ENCODE measurements around the gene MCF2L. TPM values are rescaled to one million over a fixed set of nuclear protein-coding genes. Genes with fewer than 3 reads are reported as not detected.
A peak's percentile ranks its signal among the peaks of the same experiment; 100 is the strongest.
"Not testable (repeated sequence)": the region's sequence is repeated elsewhere in the genome, so short reads cannot be mapped to it uniquely, and the experiment has no call there.

Gene MCF2L
- total and polyA plus RNA-seq, 4 donors = 46.3 to 136 (median 92.0) TPM

DNA sequence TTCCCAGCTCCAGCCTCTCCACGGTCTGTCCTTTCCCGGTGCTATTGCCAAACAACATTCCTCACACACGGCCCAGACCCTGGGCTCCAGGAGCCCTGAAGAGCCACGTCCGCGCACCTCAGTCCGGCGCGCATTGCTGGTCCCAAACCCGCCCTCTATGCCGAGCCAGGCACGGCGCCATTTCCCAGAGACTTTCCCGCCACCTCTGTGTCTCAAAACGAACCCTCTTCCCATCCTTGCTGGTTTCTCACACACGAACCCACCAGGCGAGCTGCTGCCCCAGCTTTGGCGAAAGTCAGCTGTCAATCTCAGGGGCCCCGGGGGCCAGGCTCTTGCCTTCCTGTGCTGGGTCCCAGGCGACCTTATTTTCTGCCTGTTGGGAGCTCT, 108.5 kb downstream of the MCF2L start:
- Histone ChIP-seq H3K36me3 (ENCODE audit: control insufficient read depth, insufficient read depth, low read length) (peaks cover 89% of the 10 kb centered on the region), H3K27ac (ENCODE audit: low read depth, low read length) (no peak overlapping the region), H3K27me3 (ENCODE audit: control insufficient read depth, insufficient read depth, low read length) (no peaks in the 10 kb centered on the region), H3K9me3 (ENCODE audit: control insufficient read depth, insufficient read depth, low read length) (no peaks in the 10 kb centered on the region), H3K4me3 (ENCODE audit: low read depth, low read length) (no peak overlapping the region), H3K4me1 (ENCODE audit: control insufficient read depth, insufficient read depth, low read length) (peaks cover 16% of the 10 kb centered on the region)
- DNase-seq (ENCODE audit: low read depth in 4 of 6, low spot score in 6 of 6) = no peak
- 83% methylated on average over 19 of the region's 20 CpGs for WGBS (ENCODE audit: insufficient coverage)

DNA sequence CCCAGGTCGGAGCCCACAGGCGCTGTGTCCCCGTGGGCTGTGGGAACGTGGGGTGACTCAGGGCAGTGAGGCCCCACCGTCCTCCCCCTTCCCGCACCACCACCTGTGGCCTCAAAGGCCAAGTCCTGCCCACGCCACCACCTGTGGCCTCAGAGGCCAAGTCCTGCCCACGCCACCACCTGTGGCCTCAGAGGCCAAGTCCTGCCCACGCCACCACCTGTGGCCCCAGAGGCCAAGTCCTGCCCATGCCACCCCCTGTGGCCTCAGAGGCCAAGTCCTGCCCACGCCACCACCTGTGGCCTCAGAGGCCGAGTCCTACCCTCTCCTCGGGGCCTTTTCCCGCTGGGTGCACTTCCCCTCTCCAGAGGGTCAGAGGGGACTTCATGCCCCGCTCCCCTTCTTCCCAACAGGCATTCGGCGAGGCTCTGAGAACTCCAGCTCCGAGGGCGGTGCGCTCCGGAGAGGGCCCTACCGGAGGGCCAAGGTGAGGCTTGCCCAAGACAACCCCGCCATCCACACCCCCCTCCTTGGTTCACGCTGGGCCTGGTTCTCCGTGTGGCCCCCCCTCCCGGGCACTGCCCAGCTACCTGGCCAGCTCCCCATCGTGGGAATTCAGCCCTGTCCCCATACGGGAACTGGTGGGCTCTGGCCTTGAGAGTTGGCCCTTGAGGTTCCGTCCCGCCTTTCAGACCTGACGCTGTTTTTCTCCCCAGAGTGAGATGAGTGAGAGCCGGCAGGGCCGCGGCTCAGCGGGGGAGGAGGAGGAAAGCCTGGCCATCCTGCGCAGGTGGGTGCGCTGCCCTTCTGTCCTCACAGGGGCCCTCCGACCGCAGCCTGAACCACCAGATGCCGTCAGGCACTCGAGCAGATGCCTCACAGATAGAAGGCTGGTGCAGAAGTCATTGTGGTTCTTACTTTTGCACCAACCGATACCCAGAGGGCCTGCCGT, 109.2 kb downstream of the MCF2L start:
- Histone ChIP-seq H3K27ac (ENCODE audit: low read depth, low read length) (no peak overlapping the region), H3K4me1 (ENCODE audit: control insufficient read depth, insufficient read depth, low read length) (peaks cover 21% of the 10 kb centered on the region), H3K9me3 (ENCODE audit: control insufficient read depth, insufficient read depth, low read length) (no peaks in the 10 kb centered on the region), H3K4me3 (ENCODE audit: low read depth, low read length) (no peak overlapping the region), H3K36me3 (ENCODE audit: control insufficient read depth, insufficient read depth, low read length) (peaks cover 95% of the 10 kb centered on the region), H3K27me3 (ENCODE audit: control insufficient read depth, insufficient read depth, low read length) (no peaks in the 10 kb centered on the region)
- DNase-seq (ENCODE audit: low read depth in 4 of 6, low spot score in 6 of 6) = no peak
- 89% methylated on average over 39 of the region's 42 CpGs for WGBS (ENCODE audit: insufficient coverage)

DNA sequence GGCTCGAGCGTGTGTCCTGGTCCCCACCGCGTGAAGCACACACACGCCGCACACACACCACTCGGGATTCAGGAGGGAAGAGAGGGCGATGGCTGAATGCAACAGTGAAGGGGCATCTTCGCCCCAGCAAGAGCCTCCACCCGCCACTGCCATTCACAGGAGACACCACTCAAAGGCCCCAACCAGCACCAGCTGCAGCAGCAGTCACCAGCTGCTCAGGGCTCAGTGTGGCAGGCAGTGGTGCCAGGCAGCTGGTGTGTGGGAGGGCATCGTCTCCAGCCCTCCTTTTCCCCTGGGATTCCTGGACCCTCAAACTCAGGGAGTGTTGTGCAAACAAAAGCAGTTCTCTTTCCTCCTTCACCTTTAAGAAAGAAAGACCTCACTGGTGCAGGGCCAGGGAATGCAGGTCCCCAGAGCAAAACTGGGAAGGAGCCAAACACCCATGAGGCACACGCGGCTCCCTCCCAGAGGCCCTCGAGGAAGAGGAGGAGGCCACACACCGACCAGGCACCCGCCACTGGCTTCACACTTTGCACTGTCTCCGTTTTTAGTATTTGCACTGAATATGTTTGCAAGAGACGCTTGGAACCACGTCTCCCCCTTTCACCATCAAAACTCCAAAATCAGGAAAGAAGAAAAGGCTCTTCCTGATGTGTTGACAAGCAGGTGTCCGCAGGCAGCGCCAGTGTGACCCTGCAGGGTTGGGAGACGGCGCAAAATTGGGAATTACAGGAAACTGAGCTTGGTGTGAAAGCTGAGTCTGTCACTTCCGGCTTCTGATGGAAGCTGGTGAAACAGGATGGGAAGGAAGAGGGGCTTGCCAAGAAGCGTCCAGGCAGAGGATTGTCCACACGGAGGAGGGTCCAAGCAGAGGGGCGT, 110.1 kb downstream of the MCF2L start:
- H3K9me3 ChIP-seq (ENCODE audit: control insufficient read depth, insufficient read depth, low read length) = no peaks in the 10 kb centered on the region
- H3K27me3 ChIP-seq (ENCODE audit: control insufficient read depth, insufficient read depth, low read length) = no peaks in the 10 kb centered on the region
- peak in 2 of 6 donors; percentile 18 to 54 for DNase-seq (ENCODE audit: low read depth in 4 of 6, low spot score in 6 of 6)
- H3K36me3 ChIP-seq (ENCODE audit: control insufficient read depth, insufficient read depth, low read length) = peaks cover 92% of the 10 kb centered on the region
- no peak overlapping the region for H3K27ac ChIP-seq (ENCODE audit: low read depth, low read length)
- WGBS (ENCODE audit: insufficient coverage) = 79% methylated on average over 23 of the region's 27 CpGs
- H3K4me1 ChIP-seq (ENCODE audit: control insufficient read depth, insufficient read depth, low read length) = peaks cover 27% of the 10 kb centered on the region
- H3K4me3 ChIP-seq (ENCODE audit: low read depth, low read length) = no peak overlapping the region

DNA sequence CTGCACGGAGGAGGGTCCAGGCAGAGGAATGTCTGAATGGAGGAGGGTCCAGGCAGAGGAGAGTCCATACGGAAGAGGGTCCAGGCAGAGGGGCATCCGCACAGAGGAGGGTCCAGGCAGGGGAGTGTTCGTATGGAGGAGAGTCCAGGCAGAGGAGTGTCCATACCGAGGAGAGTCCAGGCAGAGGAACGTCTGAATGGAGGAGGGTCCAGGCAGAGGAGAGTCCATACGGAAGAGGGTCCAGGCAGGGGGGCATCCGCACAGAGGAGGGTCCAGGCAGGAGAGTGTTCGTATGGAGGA, 110.7 kb downstream of the MCF2L start:
- H3K4me3 ChIP-seq (ENCODE audit: low read depth, low read length); H3K27me3 ChIP-seq (ENCODE audit: control insufficient read depth, insufficient read depth, low read length); DNase-seq (ENCODE audit: low read depth in 4 of 6, low spot score in 6 of 6); H3K27ac ChIP-seq (ENCODE audit: low read depth, low read length); H3K9me3 ChIP-seq (ENCODE audit: control insufficient read depth, insufficient read depth, low read length): not testable (repeated sequence)
- Histone ChIP-seq H3K36me3 (ENCODE audit: control insufficient read depth, insufficient read depth, low read length) (peaks cover 90% of the 10 kb centered on the region), H3K4me1 (ENCODE audit: control insufficient read depth, insufficient read depth, low read length) (peaks cover 27% of the 10 kb centered on the region)
- 63% methylated on average over 5 of the region's 9 CpGs for WGBS (ENCODE audit: insufficient coverage)

DNA sequence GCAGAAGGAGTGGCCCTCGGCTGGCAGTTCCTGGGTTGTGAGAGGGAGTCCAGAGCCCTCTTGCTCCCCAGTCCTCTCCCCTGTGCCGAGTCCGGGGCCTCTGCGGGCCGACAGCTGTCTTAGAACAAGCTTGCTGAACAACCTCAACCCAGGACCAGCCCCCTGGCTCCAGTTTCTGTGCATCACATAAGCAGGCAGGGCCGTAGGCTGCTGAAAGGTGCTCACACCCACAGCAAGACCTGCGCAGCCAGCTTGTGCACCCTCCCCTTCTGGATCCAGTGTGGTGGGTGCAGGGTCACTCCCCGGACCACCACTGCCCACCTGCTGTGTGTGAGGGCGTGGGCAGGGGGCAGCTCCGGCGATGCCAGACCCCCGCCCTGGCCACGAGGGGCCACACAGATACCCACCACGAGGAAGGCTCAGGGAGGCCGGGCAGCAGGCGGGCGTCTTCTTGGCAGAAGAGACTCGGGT, 111.4 kb downstream of the MCF2L start:
- WGBS (ENCODE audit: insufficient coverage) = 86% methylated on average over 18 of the region's 18 CpGs
- Histone ChIP-seq H3K9me3 (ENCODE audit: control insufficient read depth, insufficient read depth, low read length) (no peaks in the 10 kb centered on the region), H3K27ac (ENCODE audit: low read depth, low read length) (no peak overlapping the region), H3K27me3 (ENCODE audit: control insufficient read depth, insufficient read depth, low read length) (no peaks in the 10 kb centered on the region), H3K36me3 (ENCODE audit: control insufficient read depth, insufficient read depth, low read length) (peaks cover 90% of the 10 kb centered on the region), H3K4me3 (ENCODE audit: low read depth, low read length) (no peak overlapping the region), H3K4me1 (ENCODE audit: control insufficient read depth, insufficient read depth, low read length) (peaks cover 27% of the 10 kb centered on the region)
- no peak for DNase-seq (ENCODE audit: low read depth in 4 of 6, low spot score in 6 of 6)

DNA sequence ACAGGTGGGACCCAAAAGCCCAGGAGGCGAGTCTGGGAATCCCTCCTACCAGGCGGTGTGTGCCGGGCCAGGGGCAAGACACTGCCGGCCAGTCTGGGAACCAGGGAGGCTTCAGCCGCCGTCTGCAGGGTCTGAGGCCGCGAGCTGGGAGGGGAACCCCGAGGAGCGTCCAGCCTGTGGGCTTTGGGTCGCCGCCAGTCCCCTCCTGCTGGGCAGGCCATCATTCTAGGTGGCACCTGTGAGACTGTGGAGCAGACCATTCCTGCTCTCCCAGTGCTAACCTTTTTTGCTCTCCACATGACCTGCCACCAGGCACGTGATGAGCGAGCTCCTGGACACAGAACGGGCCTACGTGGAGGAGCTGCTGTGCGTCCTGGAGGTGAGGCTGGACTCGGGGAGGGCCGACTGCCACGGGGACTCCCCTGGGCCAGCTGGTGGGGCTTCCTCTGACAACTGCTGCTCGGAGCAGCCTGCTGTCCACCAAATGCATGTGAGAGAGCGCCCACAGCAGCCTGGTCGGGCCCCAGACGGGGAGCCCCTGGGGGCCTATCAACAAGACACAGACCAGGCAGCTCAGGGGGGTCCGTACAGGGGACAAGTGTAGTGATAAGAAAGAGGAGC, 112.0 kb downstream of the MCF2L start:
- DNase-seq (ENCODE audit: low read depth in 4 of 6, low spot score in 6 of 6) = no peak
- no peaks in the 10 kb centered on the region for H3K9me3 ChIP-seq (ENCODE audit: control insufficient read depth, insufficient read depth, low read length)
- H3K36me3 ChIP-seq (ENCODE audit: control insufficient read depth, insufficient read depth, low read length) = peaks cover 90% of the 10 kb centered on the region
- WGBS (ENCODE audit: insufficient coverage) = 82% methylated on average over 21 of the region's 25 CpGs
- no peak overlapping the region for H3K27ac ChIP-seq (ENCODE audit: low read depth, low read length)
- H3K4me1 ChIP-seq (ENCODE audit: control insufficient read depth, insufficient read depth, low read length) = peaks cover 27% of the 10 kb centered on the region
- H3K27me3 ChIP-seq (ENCODE audit: control insufficient read depth, insufficient read depth, low read length) = no peaks in the 10 kb centered on the region
- H3K4me3 ChIP-seq (ENCODE audit: low read depth, low read length) = no peak overlapping the region

DNA sequence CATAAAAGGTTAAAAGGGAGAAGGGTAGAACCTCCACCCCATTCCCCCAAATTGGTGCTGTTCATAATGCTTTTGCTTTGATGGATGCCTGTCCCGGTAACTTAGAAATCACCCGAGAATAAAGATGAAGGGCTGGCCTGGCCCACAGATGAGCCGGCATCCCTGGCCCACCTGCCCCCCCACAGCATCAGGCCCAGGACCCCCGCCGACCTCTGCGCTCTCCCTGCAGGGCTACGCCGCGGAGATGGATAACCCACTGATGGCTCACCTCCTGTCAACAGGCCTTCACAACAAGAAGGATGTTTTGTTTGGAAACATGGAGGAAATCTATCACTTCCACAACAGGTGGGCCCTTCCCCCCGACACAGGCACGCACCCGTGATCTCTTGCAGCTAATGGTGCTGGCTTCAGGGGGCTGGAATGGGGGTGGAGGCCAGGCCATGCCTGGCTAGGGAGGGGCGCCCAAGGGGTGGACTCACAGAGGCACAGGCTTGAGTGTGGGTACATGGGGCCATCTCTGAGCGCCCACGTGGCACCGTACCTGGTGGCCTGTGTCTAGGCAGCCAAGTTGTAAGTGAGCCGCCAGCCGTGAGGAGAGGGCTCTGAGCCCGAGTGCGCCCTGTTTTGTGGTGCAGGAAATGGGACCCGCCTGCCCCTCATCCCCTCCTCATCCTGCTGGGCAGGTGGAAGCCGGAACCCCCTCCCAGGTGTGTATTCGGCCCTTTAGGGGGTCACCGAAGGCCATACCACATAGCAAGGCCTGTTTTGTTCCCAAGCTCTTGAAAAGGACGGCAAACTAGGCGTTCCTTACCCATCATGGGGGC, 113.4 kb downstream of the MCF2L start:
- H3K27ac ChIP-seq (ENCODE audit: low read depth, low read length) = no peak overlapping the region
- no peaks in the 10 kb centered on the region for H3K9me3 ChIP-seq (ENCODE audit: control insufficient read depth, insufficient read depth, low read length)
- H3K4me3 ChIP-seq (ENCODE audit: low read depth, low read length) = no peak overlapping the region
- peaks cover 91% of the 10 kb centered on the region for H3K36me3 ChIP-seq (ENCODE audit: control insufficient read depth, insufficient read depth, low read length)
- no peaks in the 10 kb centered on the region for H3K27me3 ChIP-seq (ENCODE audit: control insufficient read depth, insufficient read depth, low read length)
- WGBS (ENCODE audit: insufficient coverage) = 87% methylated on average over 19 of the region's 26 CpGs
- H3K4me1 ChIP-seq (ENCODE audit: control insufficient read depth, insufficient read depth, low read length) = peaks cover 27% of the 10 kb centered on the region
- no peak for DNase-seq (ENCODE audit: low read depth in 4 of 6, low spot score in 6 of 6)

DNA sequence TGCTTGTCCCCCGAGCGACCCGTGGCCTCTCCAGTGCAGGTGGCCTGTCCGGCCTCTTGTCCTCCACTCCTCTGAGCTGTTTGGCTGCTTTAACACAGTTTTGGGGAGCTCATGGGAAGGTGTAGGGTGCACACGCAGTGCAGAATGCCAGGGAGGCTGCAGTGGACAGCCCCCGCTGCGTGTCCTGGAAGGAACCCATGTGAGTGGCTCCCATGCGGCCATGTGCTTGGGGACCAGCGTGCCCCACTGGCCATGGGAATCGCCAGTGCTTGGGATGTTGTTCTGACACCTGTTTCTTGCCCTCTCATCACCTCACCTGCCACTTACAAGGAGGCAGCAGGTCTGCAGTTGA, 114.0 kb downstream of the MCF2L start:
- DNase-seq (ENCODE audit: low read depth in 4 of 6, low spot score in 6 of 6) = no peak
- H3K36me3 ChIP-seq (ENCODE audit: control insufficient read depth, insufficient read depth, low read length) = peaks cover 91% of the 10 kb centered on the region
- no peak overlapping the region for H3K27ac ChIP-seq (ENCODE audit: low read depth, low read length)
- H3K27me3 ChIP-seq (ENCODE audit: control insufficient read depth, insufficient read depth, low read length) = no peaks in the 10 kb centered on the region
- peaks cover 27% of the 10 kb centered on the region for H3K4me1 ChIP-seq (ENCODE audit: control insufficient read depth, insufficient read depth, low read length)
- 96% methylated on average over 10 of the region's 10 CpGs for WGBS (ENCODE audit: insufficient coverage)
- H3K9me3 ChIP-seq (ENCODE audit: control insufficient read depth, insufficient read depth, low read length) = no peaks in the 10 kb centered on the region
- no peak overlapping the region for H3K4me3 ChIP-seq (ENCODE audit: low read depth, low read length)
